Measurements from ENCODE around the gene DTX3L.

Gene DTX3L

DNA sequence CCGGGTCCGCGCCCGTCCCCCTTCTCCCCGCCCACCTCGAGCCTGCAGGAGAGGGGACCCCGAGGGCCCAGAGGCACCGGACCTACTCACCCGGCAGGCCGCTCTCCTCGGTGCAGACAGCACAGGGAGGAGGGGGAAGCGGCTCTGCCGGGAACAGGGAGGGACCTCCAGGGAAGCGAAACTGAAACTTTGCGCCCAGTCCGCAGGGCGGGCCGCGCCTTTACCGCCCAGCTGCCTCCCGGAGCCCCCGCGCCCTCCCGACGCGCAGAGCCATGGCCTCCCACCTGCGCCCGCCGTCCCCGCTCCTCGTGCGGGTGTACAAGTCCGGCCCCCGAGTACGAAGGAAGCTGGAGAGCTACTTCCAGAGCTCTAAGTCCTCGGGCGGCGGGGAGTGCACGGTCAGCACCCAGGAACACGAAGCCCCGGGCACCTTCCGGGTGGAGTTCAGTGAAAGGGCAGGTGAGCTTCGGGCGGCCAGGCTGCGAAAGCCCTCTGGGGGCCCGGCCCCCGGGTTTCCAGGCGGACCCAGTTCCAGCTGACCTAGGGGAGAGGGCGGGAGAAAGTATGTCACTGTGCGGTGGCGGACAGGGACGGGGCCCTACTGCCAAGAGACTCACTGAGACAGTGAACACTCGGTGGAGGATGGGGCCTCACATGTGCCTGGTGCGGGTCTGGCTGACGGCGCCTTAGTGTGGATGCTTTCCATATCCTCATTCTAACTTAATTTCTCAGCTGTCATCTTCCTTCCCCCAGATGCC lies at the start of gene DTX3L, which contains the start of gene PARP9:
Gene DTX3L (plus strand): TSS at position 184 of the 758 bp plus-strand sequence. CDS start 89 bp downstream, at position 273.
Gene PARP9 (minus strand): TSS at position 146 of the 758 bp plus-strand sequence. CDS start 4,680 bp downstream, outside the sequence.
- peak; percentile 68 for DNase-seq

DNA sequence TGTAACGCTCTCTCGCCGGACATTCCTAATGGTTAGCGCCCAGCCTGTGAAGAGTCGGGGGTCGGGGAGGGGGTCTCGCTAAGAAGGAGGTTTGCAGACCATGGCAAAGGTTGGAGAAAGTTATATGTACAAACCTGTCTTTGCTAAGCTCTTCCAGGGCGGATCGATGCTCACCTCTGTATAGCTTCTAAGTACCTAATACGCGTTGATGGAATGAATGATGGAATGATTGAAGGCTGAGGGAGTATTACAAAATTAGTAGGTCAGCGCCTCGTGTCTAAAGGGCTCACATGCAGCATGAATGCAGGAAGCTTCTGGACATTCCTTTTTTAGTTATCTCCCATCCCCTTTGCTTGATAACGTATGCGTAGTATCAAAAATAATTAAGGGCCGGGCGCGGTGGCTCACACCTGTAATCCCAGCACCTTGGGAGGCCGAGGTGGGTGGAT lies 49.1 kb upstream of the DTX3L start:
- no peak for DNase-seq

DNA sequence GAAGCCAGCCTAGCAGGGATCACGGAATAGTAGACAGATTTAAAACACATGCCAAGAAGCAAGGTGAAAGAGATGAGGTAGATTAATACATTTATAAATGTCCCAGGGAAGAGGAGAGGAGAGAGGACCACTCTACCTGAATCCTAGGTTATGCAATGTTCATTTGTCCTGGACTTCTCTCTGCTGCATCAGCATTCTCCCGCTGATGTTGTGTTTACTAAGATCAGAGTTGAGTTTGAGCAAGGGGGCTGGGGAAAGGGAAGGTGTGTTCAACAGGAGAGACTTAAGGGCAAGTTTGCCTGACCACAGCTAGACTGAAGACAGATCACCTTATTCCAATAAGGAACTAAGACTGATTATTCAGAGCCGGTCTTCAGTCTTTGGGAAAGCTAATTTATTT lies 48.3 kb upstream of the DTX3L start:
- no peak for DNase-seq

DNA sequence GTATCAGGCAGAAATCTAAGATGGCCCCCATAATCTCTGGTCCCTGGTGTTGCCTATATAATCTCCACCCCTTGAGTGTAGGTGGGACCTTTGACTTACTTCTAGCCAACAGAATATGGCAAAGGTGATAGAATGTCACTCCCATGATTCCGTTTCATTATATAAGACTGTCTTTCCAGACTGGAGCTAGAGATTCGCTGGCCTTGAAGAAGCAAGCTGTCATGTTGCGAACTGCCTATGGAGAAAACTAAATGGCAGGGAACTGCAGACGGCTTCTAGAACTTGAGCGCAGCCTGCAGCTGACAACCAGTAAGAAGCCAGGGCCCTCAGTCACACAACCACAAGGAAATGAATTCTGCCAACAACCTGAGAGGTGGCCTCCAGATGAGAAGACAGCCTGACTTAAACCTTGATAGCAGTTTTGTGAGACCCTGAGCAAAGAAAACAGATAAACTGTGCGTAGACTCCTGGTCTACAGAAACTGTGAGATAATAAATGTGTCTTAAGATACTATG lies 47.2 kb upstream of the DTX3L start:
- no peak for DNase-seq

DNA sequence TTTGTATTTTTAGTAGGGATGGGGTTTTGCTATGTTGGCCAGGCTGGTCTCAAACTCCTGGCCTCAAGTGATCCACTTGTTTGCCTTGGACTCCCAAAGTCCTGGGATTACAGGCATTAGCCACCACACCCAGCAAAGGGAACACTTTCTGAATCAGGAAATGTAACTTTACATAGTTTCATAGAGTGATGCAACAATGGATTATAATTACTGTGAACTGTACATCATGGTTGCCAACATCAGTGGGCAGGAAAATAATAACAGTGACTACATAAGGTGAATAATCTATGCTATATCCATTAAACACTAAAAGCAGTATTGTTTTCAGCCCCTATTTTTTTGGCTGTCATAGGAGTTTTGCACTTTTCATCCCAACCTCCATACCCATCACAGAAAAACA lies 44.4 kb upstream of the DTX3L start:
- no peak for DNase-seq

DNA sequence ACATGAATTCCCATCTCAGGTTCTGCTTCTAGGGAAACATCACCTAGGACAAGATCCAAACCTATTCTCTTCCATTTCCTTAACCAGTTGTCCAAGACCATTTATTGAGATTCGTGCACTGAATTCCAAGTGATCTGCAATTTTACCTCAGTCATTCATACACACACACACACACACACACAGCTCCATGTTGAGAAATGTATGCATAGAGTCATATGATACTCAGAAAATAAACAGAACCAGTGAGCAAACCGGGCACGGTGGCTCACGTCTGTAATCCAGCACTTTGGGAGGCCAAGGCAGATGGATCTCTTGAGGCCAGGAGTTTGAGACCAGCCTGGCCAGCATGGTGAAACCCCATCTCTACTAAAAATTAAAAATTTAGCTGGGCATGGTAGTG lies 43.3 kb upstream of the DTX3L start:
- DNase-seq = no peak

DNA sequence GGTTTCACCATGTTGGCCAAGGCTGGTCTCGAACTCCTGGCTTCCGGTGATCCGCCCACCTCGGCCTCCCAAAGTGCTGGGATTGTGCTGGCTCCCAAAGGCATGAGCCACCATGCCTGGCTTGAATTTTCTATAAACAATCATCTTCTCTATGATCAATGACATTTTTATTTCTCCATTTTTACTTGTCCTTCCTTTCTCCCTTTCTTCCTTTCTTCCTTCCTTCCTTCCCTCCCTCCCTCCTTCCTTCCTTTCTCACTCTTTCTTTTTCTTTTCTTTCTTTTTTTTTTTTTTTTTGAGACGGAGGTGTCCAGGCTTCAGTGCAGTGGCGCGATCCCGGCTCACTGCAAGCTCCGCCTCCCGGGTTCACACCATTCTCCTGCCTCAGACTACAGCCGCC lies 40.8 kb upstream of the DTX3L start:
- DNase-seq = no peak

DNA sequence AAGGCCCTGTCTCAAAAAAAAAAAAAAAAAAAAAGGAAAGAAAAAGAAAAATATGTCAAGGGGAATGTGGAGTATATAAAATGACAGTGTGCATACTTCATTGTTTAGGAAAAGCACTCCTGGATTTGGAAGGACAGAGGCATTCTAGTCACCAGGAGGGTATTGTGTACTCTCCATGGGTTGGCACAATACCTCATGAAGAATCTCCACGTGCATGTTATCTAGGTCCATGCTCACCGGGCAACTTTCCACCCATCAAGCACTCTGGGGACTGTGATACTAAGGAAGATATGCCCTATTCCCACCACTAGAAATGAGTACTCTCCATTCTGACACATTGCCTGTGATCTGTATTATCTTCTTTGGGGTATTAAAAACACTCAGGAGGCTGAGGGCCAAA lies 34.0 kb upstream of the DTX3L start:
- DNase-seq = no peak

DNA sequence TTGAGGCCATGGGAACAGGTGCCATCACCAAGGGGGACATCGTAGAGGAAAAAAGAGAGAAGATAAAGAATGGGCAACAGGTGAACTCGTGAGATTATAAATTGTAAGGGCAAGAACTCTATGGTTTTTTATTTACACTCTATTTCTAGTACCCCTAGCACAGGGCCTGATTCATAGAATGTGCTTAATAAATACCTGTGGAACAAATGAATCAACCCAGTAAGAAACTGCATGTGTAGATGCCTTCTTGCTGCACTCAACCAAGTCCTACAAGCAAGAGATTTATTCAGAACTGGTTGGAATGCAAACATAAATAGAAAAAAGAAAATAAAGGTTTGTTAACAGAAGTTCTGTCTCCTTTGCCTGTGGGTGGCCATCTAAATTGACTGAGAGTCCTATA lies 30.7 kb upstream of the DTX3L start:
- no peak for DNase-seq

DNA sequence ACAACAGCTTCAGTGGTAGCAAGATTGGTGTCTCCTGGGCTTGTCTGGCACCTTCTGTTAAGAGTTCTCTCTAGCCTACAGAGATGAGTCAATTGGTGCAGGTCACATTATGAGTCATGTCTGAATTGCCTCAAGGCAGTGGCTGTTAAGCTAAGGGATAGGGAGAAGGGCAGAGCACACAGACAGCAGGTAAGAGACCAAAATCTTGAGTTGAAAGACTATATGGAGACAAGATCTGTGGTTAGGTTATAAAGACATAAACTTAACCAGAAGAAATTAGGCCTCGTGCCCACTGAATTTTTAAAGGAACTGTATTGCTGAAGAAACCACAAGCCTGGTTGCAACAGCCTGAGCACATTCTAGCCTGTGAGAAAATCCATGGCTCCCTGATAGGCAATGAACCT lies 30.2 kb upstream of the DTX3L start:
- peak; percentile 21 for DNase-seq

DNA sequence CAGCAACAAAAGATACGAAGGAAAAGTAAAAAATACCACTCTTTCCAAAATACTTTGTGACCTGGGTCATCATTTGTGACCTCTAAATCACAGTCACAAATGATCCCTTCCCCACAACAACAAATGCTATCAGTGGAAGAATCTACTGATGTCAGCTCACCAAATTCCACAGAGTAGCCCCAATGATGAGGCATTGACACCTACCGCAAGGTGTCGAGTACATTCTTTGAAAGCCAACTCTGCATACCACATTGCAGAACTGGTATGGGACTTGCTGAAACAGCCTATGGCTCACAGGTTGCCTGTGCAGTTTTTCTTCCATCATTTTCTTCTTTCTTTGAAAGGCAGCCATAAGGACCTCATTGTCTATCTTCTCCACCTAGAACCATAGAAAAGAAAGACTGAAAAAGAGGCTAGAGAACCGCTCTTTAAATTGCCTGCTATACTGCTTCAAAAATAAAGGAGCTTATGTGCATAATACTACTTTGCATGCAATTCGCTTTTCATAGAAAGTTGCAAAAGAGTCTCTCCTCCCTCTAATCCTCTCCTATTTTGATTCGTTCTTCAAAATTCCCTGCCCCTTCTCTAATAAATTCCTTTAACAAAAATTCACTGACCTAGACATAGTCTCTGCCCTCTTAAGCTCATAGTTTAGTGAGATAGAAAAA lies 28.0 kb upstream of the DTX3L start:
- DNase-seq = no peak

DNA sequence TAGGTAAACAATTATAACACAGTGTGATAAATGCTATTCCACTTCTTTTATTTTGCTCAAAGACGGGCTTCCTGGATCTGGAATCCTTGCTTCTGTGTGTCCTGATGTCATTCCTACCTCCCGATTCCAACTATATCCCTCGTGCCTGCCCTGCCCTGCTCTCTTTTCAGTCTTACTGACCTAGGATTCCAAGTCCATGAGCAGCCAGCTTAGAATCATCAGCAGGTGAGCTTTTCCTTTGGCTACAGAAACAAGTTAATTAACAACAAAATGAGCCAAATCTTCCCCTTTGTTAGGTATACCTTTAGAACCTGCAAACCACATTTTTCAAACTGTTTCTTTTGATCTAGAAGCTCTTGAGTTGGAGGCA lies 27.5 kb upstream of the DTX3L start:
- DNase-seq = no peak

DNA sequence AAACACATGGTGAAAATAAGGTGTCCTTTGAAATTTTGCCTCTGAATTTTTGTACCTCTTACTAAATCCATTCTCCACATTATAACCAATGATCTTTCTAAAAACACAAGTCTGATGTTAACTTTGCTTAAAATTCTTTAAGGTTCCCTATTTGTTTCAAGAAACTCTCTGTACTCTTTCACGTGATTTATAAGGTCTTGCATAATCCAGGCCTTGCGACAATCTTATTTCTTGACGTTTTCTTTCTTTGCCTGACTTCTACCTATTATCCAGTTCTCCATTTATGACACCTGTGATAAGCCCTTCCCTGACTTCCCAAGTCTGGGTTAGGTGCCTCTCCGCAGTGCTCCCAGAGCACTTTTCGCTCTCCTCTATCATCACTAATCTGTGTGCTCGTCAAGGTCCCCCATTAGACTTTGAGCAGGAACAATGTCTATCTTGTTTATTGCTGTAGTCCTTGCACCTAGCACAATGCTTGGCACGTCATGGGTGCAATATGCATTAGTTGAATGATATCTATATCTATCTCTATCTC lies 25.1 kb upstream of the DTX3L start:
- DNase-seq = no peak

DNA sequence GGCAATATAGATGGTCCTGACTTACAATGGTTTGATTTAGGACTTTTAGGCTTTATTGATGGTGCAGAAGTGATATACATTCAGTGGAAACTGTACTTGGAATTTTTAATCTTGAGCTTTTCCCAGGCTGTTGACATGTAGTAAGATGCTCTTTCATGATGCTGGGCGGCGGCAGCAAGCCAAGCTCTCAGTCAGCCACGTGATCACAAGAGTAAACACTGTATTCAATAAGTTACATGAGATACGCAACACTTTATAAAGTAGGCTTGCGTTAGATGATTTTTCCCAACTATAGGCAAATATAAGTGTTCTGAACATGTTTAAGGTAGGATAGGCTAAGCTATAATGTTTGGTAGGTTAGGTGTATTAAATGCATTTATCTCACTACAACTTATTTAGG lies 18.0 kb upstream of the DTX3L start:
- DNase-seq = no peak

DNA sequence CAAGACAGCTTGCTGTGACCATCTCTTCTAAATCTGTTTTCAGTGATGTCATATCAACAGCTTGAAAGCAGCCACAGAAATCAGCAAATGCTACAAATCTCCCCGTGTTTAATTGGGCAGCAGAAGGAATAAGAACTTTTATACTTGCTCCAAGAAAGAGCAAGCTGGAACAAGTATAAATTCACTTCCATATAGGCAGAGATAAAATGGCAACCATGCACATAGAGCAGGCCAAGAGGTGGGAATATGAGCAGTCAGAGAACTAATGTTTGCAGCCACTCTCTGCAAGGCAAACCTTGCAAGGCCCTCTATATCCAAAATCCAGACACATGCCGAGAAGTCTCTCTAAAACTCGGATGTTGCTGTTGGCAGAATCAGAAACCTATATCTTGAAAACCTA lies 16.1 kb upstream of the DTX3L start:
- no peak for DNase-seq

DNA sequence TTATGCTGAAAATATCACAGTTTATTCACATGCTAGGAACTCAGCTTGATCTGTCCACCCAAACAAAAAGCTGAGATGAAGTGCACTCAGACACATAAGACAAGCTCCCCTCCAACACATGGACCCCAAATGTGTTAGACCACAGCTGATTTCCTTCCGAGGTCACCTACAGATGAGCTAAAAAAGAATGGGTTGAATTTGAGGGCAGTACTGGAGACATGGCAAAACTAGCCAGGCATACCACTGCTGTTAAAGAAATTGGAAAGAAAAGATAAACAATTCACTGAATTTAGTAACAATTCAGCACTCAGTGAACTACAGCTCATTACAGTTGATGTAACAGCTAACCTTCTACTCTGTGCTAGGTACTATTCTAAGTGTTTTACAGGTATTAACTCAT lies 15.5 kb upstream of the DTX3L start:
- no peak for DNase-seq

DNA sequence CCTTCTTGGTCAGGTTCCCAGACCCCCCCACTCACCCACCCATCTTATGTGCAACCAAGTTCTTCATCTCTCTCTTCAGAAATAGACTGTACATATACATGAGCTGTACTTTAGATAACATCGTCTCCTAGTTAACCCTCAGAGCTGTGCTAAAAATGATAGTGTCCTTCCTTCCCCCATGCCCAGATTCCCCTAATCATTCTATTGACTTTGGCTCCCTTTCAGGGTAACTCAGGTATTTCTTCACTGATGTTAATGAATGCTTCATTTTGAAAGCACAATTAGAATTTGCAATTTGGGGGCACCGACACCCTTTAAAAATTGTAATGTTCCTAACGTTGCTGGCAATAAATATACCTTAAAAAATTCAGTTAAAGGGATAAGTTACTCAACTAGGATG lies 11.0 kb upstream of the DTX3L start:
- no peak for DNase-seq

DNA sequence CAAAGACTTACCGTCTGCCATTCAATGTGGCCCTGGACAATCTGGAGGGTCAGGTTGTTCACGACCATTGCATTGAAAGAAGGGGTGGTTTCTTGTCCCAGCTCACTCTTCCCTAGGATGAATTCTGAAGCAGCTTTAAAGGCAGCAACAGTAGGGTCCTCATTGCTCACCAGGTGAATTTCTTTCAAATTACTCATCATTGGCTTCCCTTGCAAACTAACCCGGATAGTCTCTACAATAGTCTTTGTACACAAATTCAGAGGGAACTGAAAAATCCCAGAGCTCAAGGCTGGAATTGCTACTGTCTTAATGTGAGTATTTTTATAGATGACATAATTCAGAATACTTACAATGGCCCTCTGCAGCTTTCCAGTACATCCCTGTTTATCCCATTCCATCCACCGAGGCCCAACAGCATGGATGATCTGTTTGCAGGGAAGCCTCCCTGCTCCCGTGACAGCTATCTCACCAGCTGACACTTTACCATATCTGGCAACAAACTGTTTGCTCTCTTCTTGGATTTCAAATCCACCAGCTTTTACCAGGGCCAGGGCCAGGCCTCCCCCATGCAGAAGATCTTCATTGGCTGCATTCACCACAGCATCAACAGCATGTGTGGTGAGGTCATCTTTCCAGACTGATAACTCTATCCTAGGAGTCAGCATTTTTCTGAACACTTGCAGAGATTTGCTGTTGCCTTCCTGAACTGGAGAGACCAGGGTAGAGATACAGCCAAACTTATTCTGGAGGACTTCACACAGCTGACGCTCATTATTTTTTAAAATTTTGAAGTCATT lies 8.7 kb upstream of the DTX3L start:
- DNase-seq = no peak

DNA sequence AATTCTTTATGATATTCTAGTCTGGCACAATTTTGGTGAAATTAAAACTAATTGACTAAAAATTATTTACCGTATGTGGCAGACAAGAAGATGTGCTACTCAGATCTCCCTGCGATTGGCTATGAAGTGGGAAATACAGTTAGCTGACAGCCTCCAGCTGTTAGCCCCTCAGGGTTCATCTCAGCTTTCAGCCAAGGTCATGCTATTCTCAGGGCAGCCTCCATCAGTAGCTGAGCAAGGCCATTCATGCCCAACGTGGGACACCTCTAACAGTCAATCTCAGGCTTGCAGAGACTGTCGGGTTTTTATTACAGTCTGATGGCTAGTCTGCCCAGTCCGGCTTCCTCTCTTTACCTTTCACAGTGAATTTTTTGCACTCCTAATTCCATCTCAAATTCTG lies 6.8 kb upstream of the DTX3L start:
- no peak for DNase-seq

DNA sequence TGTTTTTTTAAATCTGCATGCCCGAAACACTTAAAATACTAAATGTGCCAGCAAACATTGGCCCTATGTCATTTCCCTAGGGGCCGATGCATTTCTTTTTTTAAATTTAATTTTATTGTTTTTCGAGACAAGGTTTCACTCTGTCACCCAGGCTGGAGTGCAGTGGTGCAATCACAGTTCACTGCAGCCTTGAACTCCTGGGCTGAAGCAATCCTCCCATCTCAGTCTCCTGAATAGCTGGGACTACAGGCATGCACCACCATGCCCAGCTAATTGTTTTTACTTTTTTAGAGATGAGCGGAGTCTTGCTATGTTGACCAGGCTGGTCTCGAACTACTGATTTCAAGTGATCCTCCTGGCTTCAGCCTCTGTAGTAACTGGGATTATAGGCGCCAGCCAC lies 5.5 kb upstream of the DTX3L start:
- no peak for DNase-seq

DNA sequence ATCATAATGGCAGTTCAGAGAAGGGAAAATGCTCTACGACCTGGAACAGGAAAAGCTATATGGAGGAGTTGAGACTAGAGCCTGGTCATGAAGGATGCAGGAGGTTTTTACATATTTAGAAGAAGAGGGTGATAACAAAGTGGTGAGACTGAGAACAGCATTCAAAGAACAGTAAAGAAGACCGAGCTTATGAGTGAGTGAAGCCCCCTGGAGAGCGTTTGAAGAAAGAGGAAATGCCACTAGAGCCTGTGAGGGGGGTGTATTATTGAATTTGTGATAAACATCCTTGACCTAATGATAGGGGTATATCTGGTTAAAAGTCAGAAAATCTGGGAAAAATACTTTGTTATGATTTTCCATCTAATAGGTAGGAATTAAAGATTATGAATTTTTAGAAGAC lies 4.2 kb upstream of the DTX3L start:
- DNase-seq = no peak

DNA sequence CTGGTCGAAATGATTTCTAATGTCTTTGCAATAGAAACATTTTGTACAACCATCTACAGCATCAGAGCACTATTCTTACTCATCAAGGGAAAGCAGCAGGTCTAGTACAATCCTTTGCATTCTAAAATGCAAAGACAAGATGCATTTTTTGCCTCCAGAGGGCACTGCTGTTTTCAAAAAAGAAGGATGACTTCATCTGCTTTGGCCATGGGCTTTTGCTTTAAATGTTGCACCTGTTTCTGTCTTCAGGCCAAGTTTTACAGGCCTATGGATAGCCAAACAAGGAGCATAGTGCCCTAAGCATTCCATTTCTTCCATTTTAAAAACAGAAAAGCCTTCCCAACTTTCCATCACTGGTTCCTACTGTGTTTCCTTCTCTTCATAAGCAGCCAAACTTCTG lies 3.5 kb upstream of the DTX3L start:
- DNase-seq = peak; percentile 57
